ENCODE results near the gene COL11A1.

Gene COL11A1

GRCh38 chr1:103084181-103084580 lies 24.1 kb downstream of the COL11A1 start:
- H4K20me1 ChIP-seq (ENCODE audit: insufficient read depth): no peaks in the 10 kb centered on the region
- no peak overlapping the region for H2AFZ ChIP-seq (ENCODE audit: low read depth)
- H3K27me3 ChIP-seq (ENCODE audit: insufficient read depth, low read depth): no peaks in the 10 kb centered on the region
- H3K4me3 ChIP-seq (IDR thresholded peaks at IDR 0.05; ENCODE audit: insufficient read depth, low read depth, low read length): no peak overlapping the region
- no peak overlapping the region for H3K27ac ChIP-seq
- H3K9ac ChIP-seq: no peak overlapping the region
- no peaks in the 10 kb centered on the region for H3K4me1 ChIP-seq (ENCODE audit: low read depth, poor library complexity, severe bottlenecking)
- no peaks in the 10 kb centered on the region for H3K36me3 ChIP-seq (ENCODE audit: insufficient read depth)
- H3K4me2 ChIP-seq: no peak overlapping the region
- TF ChIP-seq, protein P1, sequence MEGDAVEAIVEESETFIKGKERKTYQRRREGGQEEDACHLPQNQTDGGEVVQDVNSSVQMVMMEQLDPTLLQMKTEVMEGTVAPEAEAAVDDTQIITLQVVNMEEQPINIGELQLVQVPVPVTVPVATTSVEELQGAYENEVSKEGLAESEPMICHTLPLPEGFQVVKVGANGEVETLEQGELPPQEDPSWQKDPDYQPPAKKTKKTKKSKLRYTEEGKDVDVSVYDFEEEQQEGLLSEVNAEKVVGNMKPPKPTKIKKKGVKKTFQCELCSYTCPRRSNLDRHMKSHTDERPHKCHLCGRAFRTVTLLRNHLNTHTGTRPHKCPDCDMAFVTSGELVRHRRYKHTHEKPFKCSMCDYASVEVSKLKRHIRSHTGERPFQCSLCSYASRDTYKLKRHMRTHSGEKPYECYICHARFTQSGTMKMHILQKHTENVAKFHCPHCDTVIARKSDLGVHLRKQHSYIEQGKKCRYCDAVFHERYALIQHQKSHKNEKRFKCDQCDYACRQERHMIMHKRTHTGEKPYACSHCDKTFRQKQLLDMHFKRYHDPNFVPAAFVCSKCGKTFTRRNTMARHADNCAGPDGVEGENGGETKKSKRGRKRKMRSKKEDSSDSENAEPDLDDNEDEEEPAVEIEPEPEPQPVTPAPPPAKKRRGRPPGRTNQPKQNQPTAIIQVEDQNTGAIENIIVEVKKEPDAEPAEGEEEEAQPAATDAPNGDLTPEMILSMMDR (conservative IDR thresholded peaks at IDR 0.05; ENCODE audit: low read depth, low read length): no peak
- no peaks in the 10 kb centered on the region for H3K79me2 ChIP-seq (ENCODE audit: insufficient read depth, low read depth)

- H3K4me1 ChIP-seq (ENCODE audit: low read depth, poor library complexity, severe bottlenecking): no peaks in the 10 kb centered on the region
- H2AFZ ChIP-seq (ENCODE audit: low read depth): no peak overlapping the region
- H3K4me2 ChIP-seq: no peak overlapping the region
- H3K79me2 ChIP-seq (ENCODE audit: insufficient read depth, low read depth): no peaks in the 10 kb centered on the region
- no peaks in the 10 kb centered on the region for H3K36me3 ChIP-seq (ENCODE audit: insufficient read depth)
- no peak overlapping the region for H3K4me3 ChIP-seq (IDR thresholded peaks at IDR 0.05; ENCODE audit: insufficient read depth, low read depth, low read length)
- no peak overlapping the region for H3K9ac ChIP-seq
- TF ChIP-seq, protein P1 (conservative IDR thresholded peaks at IDR 0.05; ENCODE audit: low read depth, low read length): no peak
- no peaks in the 10 kb centered on the region for H4K20me1 ChIP-seq (ENCODE audit: insufficient read depth)
- H3K27me3 ChIP-seq (ENCODE audit: insufficient read depth, low read depth): no peaks in the 10 kb centered on the region
- no peak overlapping the region for H3K27ac ChIP-seq
These were observed 32.9 kb downstream of the COL11A1 start for GRCh38 chr1:103075316-103076000.

DNA sequence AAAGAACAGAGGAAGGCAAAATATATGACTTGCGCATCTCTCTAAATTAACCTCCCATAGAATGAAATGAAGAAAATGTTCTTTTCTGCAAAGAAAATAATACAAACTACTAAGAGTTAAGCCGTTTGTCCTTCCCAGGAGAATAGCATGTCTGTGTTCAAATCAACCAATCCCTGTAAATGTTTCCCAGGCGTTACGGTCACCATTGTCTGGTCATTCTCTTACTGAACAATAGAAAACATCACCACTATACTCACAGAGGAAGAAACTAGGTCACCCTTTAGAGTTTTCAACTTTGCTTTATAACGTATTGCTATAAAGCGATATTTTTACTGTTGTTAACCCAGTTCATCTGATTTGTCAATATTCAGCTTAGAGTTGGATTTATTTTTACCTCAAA lies 34.1 kb downstream of the COL11A1 start:
- Histone ChIP-seq H3K27ac (no peak overlapping the region), H3K79me2 (ENCODE audit: insufficient read depth, low read depth) (no peaks in the 10 kb centered on the region), H3K27me3 (ENCODE audit: insufficient read depth, low read depth) (no peaks in the 10 kb centered on the region), H2AFZ (ENCODE audit: low read depth) (no peak overlapping the region), H4K20me1 (ENCODE audit: insufficient read depth) (no peaks in the 10 kb centered on the region), H3K4me2 (no peak overlapping the region), H3K36me3 (ENCODE audit: insufficient read depth) (no peaks in the 10 kb centered on the region), H3K4me1 (ENCODE audit: low read depth, poor library complexity, severe bottlenecking) (no peaks in the 10 kb centered on the region), H3K4me3 (IDR thresholded peaks at IDR 0.05; ENCODE audit: insufficient read depth, low read depth, low read length) (no peak overlapping the region), H3K9ac (no peak overlapping the region)
- TF ChIP-seq, protein P1 (conservative IDR thresholded peaks at IDR 0.05; ENCODE audit: low read depth, low read length): no peak

GRCh38 chr1:103069201-103069600 lies 39.1 kb downstream of the COL11A1 start:
- H3K27ac ChIP-seq: no peak overlapping the region
- H3K27me3 ChIP-seq (ENCODE audit: insufficient read depth, low read depth): no peaks in the 10 kb centered on the region
- H4K20me1 ChIP-seq (ENCODE audit: insufficient read depth): no peaks in the 10 kb centered on the region
- no peak overlapping the region for H3K4me2 ChIP-seq
- no peaks in the 10 kb centered on the region for H3K4me1 ChIP-seq (ENCODE audit: low read depth, poor library complexity, severe bottlenecking)
- H3K36me3 ChIP-seq (ENCODE audit: insufficient read depth): no peaks in the 10 kb centered on the region
- no peak overlapping the region for H3K4me3 ChIP-seq (IDR thresholded peaks at IDR 0.05; ENCODE audit: insufficient read depth, low read depth, low read length)
- H3K9ac ChIP-seq: no peak overlapping the region
- TF ChIP-seq, protein P1 (conservative IDR thresholded peaks at IDR 0.05; ENCODE audit: low read depth, low read length): no peak
- H3K79me2 ChIP-seq (ENCODE audit: insufficient read depth, low read depth): no peaks in the 10 kb centered on the region
- no peak overlapping the region for H2AFZ ChIP-seq (ENCODE audit: low read depth)
